ENCODE results near the gene OR6P1. TPM values are rescaled to one million over a fixed set of nuclear protein-coding genes. Genes with fewer than 3 reads are reported as not detected.
A peak's percentile ranks its signal among the peaks of the same experiment; 100 is the strongest.

OR6P1 gene
- total RNA-seq, 1 experiment from 2014 or later = not detected

DNA sequence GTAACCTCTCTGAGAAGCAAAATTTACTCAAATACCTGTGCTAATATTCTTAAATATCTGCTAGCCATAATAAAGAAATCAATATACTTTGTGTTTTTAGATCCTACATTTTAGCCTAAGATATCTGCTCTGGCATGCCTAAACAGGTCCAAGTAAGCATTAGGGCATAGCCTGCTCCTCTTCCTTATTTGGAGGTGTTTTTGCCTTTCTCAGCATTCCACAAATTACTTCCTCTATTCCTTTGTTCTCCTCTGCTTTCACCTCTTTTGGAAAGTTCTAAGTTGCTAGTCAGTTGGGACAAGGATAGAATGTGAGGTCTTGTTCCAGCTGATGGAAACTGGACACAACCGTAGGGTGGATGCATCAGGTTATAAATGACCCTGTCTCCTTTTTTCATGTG is 16.6 kb upstream of the OR6P1 start:
- Histone ChIP-seq H2BK5ac (ENCODE audit: insufficient read length, low read length) (no peak overlapping the region), H2BK15ac (ENCODE audit: low read depth, low read length) (no peak overlapping the region), H4K8ac (replicated peaks; ENCODE audit: insufficient read length, low read depth, low read length) (no peak overlapping the region), H3K79me1 (ENCODE audit: insufficient read depth, low read depth, low read length, poor library complexity, severe bottlenecking) (no peaks in the 10 kb centered on the region), H2AFZ (ENCODE audit: low read length) (no peak overlapping the region), H3K56ac (ENCODE audit: insufficient read length, low read depth, low read length) (no peak overlapping the region), H4K5ac (ENCODE audit: insufficient read length, low read depth, low read length) (no peak overlapping the region), H3K18ac (ENCODE audit: insufficient read length, low read depth, low read length) (no peak overlapping the region), H3K23me2 (ENCODE audit: insufficient read length, low read depth, low read length, poor library complexity, severe bottlenecking) (no peaks in the 10 kb centered on the region), H3K27me3 (ENCODE audit: insufficient read depth, low read length) (no peaks in the 10 kb centered on the region), H4K91ac (ENCODE audit: insufficient read length, low read depth, low read length) (no peak overlapping the region), H3K9me3 (ENCODE audit: control insufficient read depth, low read depth, low read length) (no peaks in the 10 kb centered on the region), H3K4me2 (ENCODE audit: insufficient read depth, insufficient read length, low read length) (no peak overlapping the region), H3K9ac (ENCODE audit: extremely low read depth, insufficient read length, low read length) (no peak overlapping the region), H3K79me2 (ENCODE audit: insufficient read depth, low read length) (no peaks in the 10 kb centered on the region), H2BK20ac (ENCODE audit: low read depth, low read length, poor library complexity, severe bottlenecking) (no peak overlapping the region), H3K4ac (ENCODE audit: low read depth, low read length) (no peak overlapping the region), H3K27ac (ENCODE audit: insufficient read length, low read depth, low read length) (no peak overlapping the region), H3K14ac (ENCODE audit: insufficient read depth, low read length) (no peak overlapping the region), H3K4me1 (ENCODE audit: insufficient read depth, low read length) (no peaks in the 10 kb centered on the region; the same call in 1 of the 2 replicates), H2AK5ac (ENCODE audit: insufficient read length, low read length) (no peak overlapping the region), H4K20me1 (ENCODE audit: control insufficient read depth, insufficient read depth, insufficient read length) (no peaks in the 10 kb centered on the region), H2BK12ac (ENCODE audit: insufficient read length, low read depth, low read length) (no peak overlapping the region), H3T11ph (ENCODE audit: low read length) (no peak overlapping the region), H2BK120ac (ENCODE audit: low read depth, low read length, poor library complexity, severe bottlenecking) (no peak overlapping the region), H3K23ac (ENCODE audit: insufficient read length, low read depth, low read length) (no peak overlapping the region)
- Mint-ChIP-seq H3K9me3 (peaks cover 10 to 11% of the 10 kb centered on the region in 2 experiments; a peak in 4 of 5 replicates), H3K27ac (peak overlapping the region in 1 of 3 experiments; percentile 76; a peak in 2 of 7 replicates), H3K36me3 (ENCODE audit: insufficient read depth in 1 of 3, low read depth in 3 of 3) (peaks cover 4 to 8% (median 4%) of the 10 kb centered on the region in 3 experiments; a peak in 5 of 7 replicates), H3K4me3 (no peak overlapping the region), H3K4me1 (no peaks in the 10 kb centered on the region), H3K27me3 (ENCODE audit: low read depth) (no peaks in the 10 kb centered on the region)
- DNase-seq = no peak
- TF ChIP-seq, protein P1, sequence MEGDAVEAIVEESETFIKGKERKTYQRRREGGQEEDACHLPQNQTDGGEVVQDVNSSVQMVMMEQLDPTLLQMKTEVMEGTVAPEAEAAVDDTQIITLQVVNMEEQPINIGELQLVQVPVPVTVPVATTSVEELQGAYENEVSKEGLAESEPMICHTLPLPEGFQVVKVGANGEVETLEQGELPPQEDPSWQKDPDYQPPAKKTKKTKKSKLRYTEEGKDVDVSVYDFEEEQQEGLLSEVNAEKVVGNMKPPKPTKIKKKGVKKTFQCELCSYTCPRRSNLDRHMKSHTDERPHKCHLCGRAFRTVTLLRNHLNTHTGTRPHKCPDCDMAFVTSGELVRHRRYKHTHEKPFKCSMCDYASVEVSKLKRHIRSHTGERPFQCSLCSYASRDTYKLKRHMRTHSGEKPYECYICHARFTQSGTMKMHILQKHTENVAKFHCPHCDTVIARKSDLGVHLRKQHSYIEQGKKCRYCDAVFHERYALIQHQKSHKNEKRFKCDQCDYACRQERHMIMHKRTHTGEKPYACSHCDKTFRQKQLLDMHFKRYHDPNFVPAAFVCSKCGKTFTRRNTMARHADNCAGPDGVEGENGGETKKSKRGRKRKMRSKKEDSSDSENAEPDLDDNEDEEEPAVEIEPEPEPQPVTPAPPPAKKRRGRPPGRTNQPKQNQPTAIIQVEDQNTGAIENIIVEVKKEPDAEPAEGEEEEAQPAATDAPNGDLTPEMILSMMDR (conservative IDR thresholded peaks at IDR 0.05) = no peak
- WGBS (ENCODE audit: extremely low coverage, insufficient read length, low lambda C conversion rate) = no CpG with 5 or more reads among the region's 1 CpG
